Measurements from ENCODE around the gene PRRX2. TPM values are rescaled to one million over a fixed set of nuclear protein-coding genes. Genes with fewer than 3 reads are reported as not detected.

Gene PRRX2
- total and polyA plus RNA-seq, 2 of the 13 experiments (the other 11 are each of a cell fraction or from before 2014, with no cell fraction given) = 0.05 TPM; not detected in 1

GRCh38 chr9:129676287-129676686 is 10.8 kb downstream of the PRRX2 start:
- no peak for TF ChIP-seq RBM22 (optimal IDR thresholded peaks at IDR 0.05; ENCODE audit: low read length)
- no peak for TF ChIP-seq TBX2 (CRISPR knock-in tag; IDR thresholded peaks at IDR 0.05; ENCODE audit: borderline replicate concordance)
- peak; percentile 80 for TF ChIP-seq ZNF768 (CRISPR knock-in tag; IDR thresholded peaks at IDR 0.05)
- Histone ChIP-seq H3K4me3 (replicated peaks in 1 of 3; ENCODE audit: insufficient read depth in 1 of 3, low read depth in 2 of 3, low read length in 3 of 3) (no peak overlapping the region), H3K27me3 (ENCODE audit: control insufficient read depth in 1 of 2, insufficient read depth in 2 of 2, low read length in 2 of 2) (peaks cover 10 to 81% of the 10 kb centered on the region in 2 experiments), H3K4me1 (ENCODE audit: insufficient read depth, low read length) (no peaks in the 10 kb centered on the region), H3K27ac (ENCODE audit: extremely low read length, insufficient read depth, low read length) (no peak overlapping the region), H3K79me2 (ENCODE audit: insufficient read depth, low read length) (no peaks in the 10 kb centered on the region), H3K9me3 (ENCODE audit: low read length) (no peaks in the 10 kb centered on the region), H2AFZ (ENCODE audit: low read length) (no peak overlapping the region), H3K36me3 (replicated peaks in 1 of 2; ENCODE audit: control insufficient read depth in 1 of 2, insufficient read depth in 2 of 2, low read length in 2 of 2) (no peaks in the 10 kb centered on the region), H3K4me2 (ENCODE audit: low read depth, low read length) (no peak overlapping the region), H4K20me1 (ENCODE audit: insufficient read depth, low read length) (no peaks in the 10 kb centered on the region), H3K9ac (ENCODE audit: insufficient read depth, low read depth, low read length) (no peak overlapping the region)
- WGBS (ENCODE audit: low lambda C conversion rate) = 0% methylated on average over 2 of the region's 4 CpGs
- ChIA-PET CTCF (ENCODE audit: low intra/inter-chr PET ratio, low total read pairs) (no interaction called here), POLR2A (no interaction called here)
- no peak for FAIRE-seq
- DNase-seq (ENCODE audit: low spot score) = no peak
- intact Hi-C loops (cut with micrococcal nuclease; ENCODE audit: unreplicated experiment) (no loop called here), in situ Hi-C loops (cut with HindIII; ENCODE audit: extremely low pct_ligation_motif_present, low pct_unique_long_range_greater_than_20kb) (no loop called here)
- ATAC-seq = no peak
- BruUV-seq (replicated peaks) = no TSS peak

- in situ Hi-C loops (cut with HindIII; ENCODE audit: extremely low pct_ligation_motif_present, low pct_unique_long_range_greater_than_20kb) = no loop called here
- Histone ChIP-seq H3K9ac (ENCODE audit: insufficient read depth, low read depth, low read length) (no peak overlapping the region), H3K4me3 (replicated peaks in 1 of 3; ENCODE audit: insufficient read depth in 1 of 3, low read depth in 2 of 3, low read length in 3 of 3) (no peak overlapping the region), H3K36me3 (replicated peaks in 1 of 2; ENCODE audit: control insufficient read depth in 1 of 2, insufficient read depth in 2 of 2, low read length in 2 of 2) (no peaks in the 10 kb centered on the region), H3K4me2 (ENCODE audit: low read depth, low read length) (no peak overlapping the region), H3K27me3 (ENCODE audit: control insufficient read depth in 1 of 2, insufficient read depth in 2 of 2, low read length in 2 of 2) (peaks cover 9 to 81% of the 10 kb centered on the region in 2 experiments), H3K27ac (ENCODE audit: extremely low read length, insufficient read depth, low read length) (no peak overlapping the region), H3K79me2 (ENCODE audit: insufficient read depth, low read length) (no peaks in the 10 kb centered on the region), H2AFZ (ENCODE audit: low read length) (no peak overlapping the region), H4K20me1 (ENCODE audit: insufficient read depth, low read length) (no peaks in the 10 kb centered on the region), H3K9me3 (ENCODE audit: low read length) (no peaks in the 10 kb centered on the region), H3K4me1 (ENCODE audit: insufficient read depth, low read length) (no peaks in the 10 kb centered on the region)
- ChIA-PET POLR2A (no interaction called here), CTCF (ENCODE audit: low intra/inter-chr PET ratio, low total read pairs) (no interaction called here)
- no TSS peak for BruUV-seq (replicated peaks)
- FAIRE-seq (no peak), DNase-seq (ENCODE audit: low spot score) (peak; percentile 15), ATAC-seq (peak; percentile 72)
- WGBS (ENCODE audit: low lambda C conversion rate) = 9% methylated on average over 12 of the region's 12 CpGs
- TF ChIP-seq STAG1 (CRISPR knock-in tag; IDR thresholded peaks at IDR 0.05) (peak; percentile 24; the same call in 1 of the 2 replicates), CTCF (CRISPR knock-in tag; IDR thresholded peaks at IDR 0.05) (peak; percentile 38; the same call in 1 of the 2 replicates), ETS1 (CRISPR knock-in tag; IDR thresholded peaks at IDR 0.05) (no peak)
- intact Hi-C loops (cut with micrococcal nuclease; ENCODE audit: unreplicated experiment) = no loop called here
Observed at GRCh38 chr9:129676975-129677374, 11.5 kb downstream of the PRRX2 start.

All from HepG2 (cell line).